Stimulated activated naive CD8-positive, alpha-beta T cell treated with anti-CD3 and anti-CD28 coated beads, Interleukin-15, Interleukin-2, amounts not matched to agents 100 U/mL and 50 U/mL, for 24 hours (primary cell): ENCODE measurements around the gene CFL1.

Experiments used
- ATAC-seq: fragments of 150-1000 bp; cut with Tn5 transposase; one replicate; pipeline ENCODE4 v1.10.0; 2021
- DNase-seq: peaks from one replicate; pipeline ENCODE4 v3.0.0; 2021

The CFL1 gene

DNA sequence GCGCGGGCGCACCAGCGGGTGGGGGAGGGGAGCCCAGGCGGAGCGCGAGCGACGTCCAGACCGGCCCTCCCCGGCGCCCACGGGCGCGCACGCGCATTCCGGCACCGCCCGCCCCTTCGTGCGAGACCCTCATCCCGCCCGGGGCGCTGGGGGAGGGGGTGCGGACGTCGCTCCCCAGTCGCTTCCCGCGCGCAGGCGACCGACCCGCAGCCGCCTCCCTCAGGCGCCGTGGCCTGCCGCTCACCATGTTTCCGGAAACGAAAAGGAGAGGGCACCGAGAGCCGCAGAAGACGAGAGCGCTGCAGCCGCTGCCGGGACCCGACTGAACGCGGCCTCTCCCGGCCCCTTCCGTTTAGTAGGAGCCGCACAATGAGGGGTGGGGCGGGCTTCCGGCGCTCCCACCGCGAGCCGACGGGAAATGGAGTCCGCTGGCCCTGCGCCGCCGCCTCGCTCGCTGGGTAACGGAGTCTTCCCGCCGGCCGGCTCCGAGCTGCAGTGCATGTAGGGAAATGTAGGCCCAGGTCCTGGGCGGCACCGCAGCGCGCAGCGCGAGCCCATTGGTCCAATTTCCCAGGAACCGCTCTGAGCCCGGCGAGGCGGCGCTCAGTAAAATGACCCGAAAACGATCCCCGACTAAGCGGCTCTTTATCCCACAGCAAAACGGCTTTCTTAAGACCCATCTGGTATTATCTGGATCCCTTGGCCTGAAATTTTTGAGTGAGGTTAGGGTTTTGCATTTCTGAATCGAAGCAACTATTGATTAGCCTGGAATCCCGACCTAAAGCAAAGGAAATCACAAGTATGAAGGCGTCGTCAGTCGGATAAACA, at the start of gene CFL1:
CFL1 (minus strand) TSS at position 328 of the 828 bp plus-strand sequence; CDS start at position 247, 81 bp downstream.
- ATAC-seq (peak; percentile 71), DNase-seq (peak; percentile 97)

DNA sequence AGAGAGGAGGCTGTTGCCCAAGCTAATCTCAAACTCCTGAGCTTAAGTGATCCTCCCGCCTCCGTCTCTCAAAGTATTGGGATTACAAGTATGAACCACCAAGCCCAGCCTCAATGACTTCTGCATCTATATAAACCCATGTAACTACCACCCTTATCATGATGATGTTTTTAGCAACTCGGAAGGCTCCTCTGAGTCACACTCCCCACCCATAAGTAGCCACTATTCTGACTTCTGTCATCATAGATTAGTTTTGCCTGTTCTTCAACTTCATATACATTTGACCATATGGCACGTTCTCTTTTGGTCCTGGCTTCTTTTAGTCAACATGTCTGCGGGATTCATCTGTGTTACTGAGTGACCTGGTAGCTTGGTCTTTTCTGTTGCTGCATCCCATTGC, 48.6 kb upstream of the CFL1 start:
- DNase-seq (no peak), ATAC-seq (no peak)

GRCh38 chr11:65903715-65904114, 45.7 kb upstream of the CFL1 start:
- DNase-seq (no peak), ATAC-seq (no peak)

DNA sequence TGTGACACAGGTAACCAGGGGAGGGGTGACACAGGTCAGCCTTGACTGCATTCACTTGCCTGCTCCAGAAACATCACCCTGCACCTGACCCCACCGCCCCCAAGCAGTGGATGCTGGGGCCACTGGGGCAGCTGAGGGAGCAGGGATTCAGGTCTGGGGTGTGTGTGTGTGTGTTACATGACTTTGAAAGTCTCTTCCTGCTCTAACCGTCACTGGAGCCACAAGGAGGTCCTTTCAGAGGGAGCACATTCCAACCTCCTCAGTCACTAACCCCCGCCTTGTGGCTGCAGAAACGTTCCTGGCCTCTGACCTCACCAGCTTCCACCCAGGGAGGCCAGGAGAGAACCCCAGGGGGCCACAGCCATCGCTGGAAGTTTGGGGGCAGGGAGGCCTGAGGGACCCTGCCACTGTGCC, 45.1 kb upstream of the CFL1 start:
- ATAC-seq, result no peak
- DNase-seq, result no peak

GRCh38 chr11:65900899-65901180, 42.9 kb upstream of the CFL1 start:
- no peak for DNase-seq
- ATAC-seq, result no peak

DNA sequence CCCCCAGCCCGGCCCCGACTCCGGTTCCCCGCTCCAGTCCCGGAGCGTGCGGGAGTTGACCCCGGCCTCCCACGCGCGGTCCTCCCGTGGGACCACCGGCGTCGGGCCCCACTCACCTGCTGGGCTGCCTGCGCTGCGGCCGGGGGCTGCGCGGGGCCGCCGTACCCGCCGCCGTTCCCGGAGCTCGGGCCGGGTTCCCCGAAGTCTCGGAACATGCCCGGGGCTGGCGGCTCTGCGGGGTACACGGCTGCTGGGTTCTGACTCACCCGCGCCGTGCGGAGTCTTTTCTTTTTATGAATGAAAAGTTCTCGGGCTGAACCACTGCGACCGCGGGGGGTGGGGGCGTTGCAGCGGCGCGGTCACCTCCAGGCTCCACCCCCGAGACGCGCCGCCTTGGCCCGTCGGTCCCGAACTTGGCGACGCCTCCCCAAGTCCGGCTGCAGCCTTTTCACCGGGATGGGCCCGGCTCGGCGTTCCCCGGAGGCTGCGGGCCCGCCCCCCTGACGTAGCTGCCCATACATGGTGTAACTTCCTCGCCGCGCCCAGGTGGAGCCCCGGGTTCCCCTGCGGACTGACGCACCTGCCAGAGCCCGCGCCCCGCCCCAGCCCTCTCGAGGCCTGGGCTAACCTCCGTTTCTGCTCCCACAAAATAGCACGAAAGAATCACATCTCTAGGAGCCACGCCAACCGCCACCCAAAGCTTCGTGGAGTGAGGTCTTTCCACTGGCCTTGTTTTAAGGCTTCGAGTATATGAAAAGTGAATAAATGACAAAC, 42.3 kb upstream of the CFL1 start, which contains the start of gene FOSL1:
FOSL1 (minus strand) TSS at position 264 of the 774 bp plus-strand sequence; CDS start at position 215, 49 bp downstream.
- DNase-seq, result peak; percentile 97

GRCh38 chr11:65899356-65900124, 41.6 kb upstream of the CFL1 start:
- DNase-seq, result peak; percentile 85
- ATAC-seq, result peak; percentile 59

More for the DNA sequence above, 42.3 kb upstream of the CFL1 start, which contains the start of gene FOSL1:
- peak; percentile 90 for ATAC-seq

GRCh38 chr11:65898656-65899355, 40.8 kb upstream of the CFL1 start:
- DNase-seq (no peak), ATAC-seq (no peak)

- DNase-seq (no peak), ATAC-seq (no peak)
Observed at GRCh38 chr11:65897020-65897471, 39.1 kb upstream of the CFL1 start.

- no peak for ATAC-seq
- DNase-seq, result no peak
Observed at GRCh38 chr11:65896034-65896999, 38.3 kb upstream of the CFL1 start.

GRCh38 chr11:65895482-65895981, 37.6 kb upstream of the CFL1 start:
- ATAC-seq, result no peak
- DNase-seq, result no peak

DNA sequence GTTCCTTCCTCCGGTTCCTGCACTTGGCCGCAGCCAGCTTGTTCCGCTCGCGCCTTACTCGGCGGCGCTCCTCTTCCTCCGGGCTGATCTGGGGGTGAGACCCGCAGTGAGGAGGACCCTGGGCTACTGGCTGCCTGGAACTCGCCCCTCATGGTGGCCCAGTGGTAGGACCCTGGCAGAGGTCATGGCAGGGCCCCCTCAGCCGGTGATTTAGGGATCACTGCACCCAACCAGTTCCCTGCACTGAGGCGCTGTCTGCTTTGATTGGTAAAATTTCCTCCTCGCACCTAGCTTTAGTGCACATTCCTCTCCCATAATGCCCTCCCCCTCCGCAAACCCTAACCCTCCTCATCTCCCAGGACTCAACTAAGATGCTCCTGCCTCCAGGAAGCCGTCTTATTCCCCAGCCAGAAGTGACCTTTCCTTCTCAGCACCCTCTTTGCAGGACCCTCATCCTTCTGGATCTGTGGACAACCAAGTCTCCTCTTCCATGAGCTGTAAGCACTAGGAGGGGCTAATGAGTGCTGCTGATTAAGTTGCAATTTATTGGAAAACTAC, 36.1 kb upstream of the CFL1 start:
- no peak for ATAC-seq
- DNase-seq, result no peak

- ATAC-seq (no peak), DNase-seq (no peak)
Observed at GRCh38 chr11:65892661-65893317, 34.8 kb upstream of the CFL1 start.

DNA sequence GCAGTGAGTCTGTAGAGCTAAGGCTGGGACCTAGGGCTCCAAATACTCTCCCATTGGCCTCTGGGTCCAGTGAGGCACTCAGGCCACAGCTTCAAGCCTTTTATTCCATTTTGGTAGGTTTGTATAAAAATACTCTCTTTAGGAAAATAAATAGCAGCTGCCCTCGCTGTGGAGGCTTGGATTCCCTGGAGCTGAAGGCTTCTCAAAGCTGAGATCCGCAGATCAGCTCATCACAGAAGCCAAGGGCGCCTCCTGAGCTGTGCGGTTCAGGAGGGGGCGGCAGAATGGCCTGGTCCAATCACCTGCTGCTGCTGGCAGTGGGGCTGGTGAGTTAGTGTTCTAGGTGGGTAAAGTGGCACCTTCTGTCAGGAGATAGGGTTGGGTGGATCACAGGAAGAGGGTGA, 34.2 kb upstream of the CFL1 start:
- DNase-seq (peak; percentile 63), ATAC-seq (peak; percentile 20)

GRCh38 chr11:65891219-65892136, 33.5 kb upstream of the CFL1 start:
- no peak for ATAC-seq
- DNase-seq, result peak; percentile 68

GRCh38 chr11:65890324-65891218, 32.6 kb upstream of the CFL1 start, which contains the start of gene CCDC85B:
Gene CCDC85B (plus strand): TSS chr11:65890673. CDS start chr11:65890784, 111 bp downstream.
- ATAC-seq (peak; percentile 55), DNase-seq (peak; percentile 99)

DNA sequence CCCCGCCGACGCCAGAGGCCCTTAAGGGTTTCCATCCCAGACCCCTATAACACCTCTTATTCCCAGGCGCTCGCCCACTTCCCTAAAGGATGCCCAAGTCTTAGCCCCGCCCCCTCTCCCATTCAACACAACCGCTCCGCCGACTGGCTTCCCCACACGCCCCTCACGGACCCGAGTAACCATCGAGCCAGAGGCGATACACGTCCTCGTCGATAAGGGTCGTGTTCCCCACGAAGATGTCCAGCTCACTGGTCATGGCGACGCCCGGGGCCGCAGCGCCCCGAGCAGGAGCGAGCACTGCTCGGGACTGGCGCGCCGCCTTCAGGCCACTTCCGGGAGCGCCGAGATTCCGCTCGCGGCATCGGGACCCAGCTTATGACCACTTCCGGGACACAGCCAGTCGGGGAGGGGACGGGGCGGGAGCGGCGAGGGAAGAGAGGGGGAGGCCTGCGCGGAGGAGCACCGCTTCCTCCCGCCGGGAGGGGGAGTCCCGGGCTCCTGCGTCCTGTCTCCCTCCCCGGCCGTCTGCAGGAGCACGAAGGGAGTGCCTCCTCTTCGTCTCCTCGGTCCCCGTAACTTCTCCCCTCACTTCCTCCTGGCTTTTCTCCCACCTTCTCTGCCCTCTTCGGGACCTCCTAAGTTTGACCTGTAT, 30.3 kb upstream of the CFL1 start, which contains the start of gene FIBP:
FIBP (minus strand) TSS at position 309 of the 652 bp plus-strand sequence; CDS start at position 256, 53 bp downstream.
- DNase-seq (peak; percentile 98), ATAC-seq (peak; percentile 69)
